22Rv1 (cell line): Measurements from ENCODE around the gene SLC25A13.

Experiments used
- ZFX ChIP-seq: fragments of 450-650 bp; IDR thresholded peaks from 2 replicates; pipeline ENCODE4 v1.6.1; 2017; ENCODE audit warnings: antibody characterized with exemption, borderline replicate concordance
- TF ChIP-seq, protein P1 (sequence below): fragments of 450-650 bp; IDR thresholded peaks from 2 replicates; pipeline ENCODE4 v1.5.1; 2017; ENCODE audit warnings: mild to moderate bottlenecking

DNA sequence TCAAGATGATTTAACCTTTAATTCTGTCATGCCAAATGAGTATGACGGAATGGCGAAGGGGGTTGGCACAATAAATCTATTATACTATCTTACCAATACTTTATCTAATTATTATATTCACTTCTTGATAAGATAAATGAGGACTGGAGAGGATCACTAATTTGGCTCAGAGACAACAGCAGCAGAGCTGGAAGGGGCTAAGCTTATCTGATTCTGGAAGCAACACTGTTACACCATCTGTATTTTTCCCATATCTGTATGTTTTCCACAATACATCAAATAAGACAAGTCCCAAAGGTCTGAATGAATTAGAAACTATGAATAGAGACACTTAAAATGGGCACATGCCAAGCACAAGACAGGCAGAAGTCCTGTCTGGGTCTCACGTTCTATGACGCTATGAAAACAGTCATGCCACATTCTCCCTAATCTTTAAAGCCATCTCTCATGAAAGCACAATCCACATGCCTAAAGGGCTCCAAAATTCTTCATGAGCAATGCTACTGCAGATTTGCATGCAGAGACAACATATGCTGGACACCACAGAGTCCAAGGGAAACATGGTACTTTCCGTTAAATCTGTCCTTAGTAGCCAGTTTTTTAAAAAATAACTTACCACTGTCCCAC, 88.3 kb downstream of the SLC25A13 start:
- TF ChIP-seq, protein P1, sequence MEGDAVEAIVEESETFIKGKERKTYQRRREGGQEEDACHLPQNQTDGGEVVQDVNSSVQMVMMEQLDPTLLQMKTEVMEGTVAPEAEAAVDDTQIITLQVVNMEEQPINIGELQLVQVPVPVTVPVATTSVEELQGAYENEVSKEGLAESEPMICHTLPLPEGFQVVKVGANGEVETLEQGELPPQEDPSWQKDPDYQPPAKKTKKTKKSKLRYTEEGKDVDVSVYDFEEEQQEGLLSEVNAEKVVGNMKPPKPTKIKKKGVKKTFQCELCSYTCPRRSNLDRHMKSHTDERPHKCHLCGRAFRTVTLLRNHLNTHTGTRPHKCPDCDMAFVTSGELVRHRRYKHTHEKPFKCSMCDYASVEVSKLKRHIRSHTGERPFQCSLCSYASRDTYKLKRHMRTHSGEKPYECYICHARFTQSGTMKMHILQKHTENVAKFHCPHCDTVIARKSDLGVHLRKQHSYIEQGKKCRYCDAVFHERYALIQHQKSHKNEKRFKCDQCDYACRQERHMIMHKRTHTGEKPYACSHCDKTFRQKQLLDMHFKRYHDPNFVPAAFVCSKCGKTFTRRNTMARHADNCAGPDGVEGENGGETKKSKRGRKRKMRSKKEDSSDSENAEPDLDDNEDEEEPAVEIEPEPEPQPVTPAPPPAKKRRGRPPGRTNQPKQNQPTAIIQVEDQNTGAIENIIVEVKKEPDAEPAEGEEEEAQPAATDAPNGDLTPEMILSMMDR: no peak
- TF ChIP-seq ZFX: no peak
